ENCODE data around the gene CFAP77. TPM values are rescaled to one million over a fixed set of nuclear protein-coding genes. Genes with fewer than 3 reads are reported as not detected.

The CFAP77 gene
- polyA plus RNA-seq, 1 of the 3 experiments (the other 2 are of a cell fraction): 1.1 TPM

- DNase-seq: no peak
- no peaks in the 10 kb centered on the region for H4K20me1 ChIP-seq (ENCODE audit: insufficient read depth)
- H3K4me3 ChIP-seq (ENCODE audit: low read depth in 2 of 2, low read length in 1 of 2): no peak overlapping the region
- H3K9me3 ChIP-seq: no peaks in the 10 kb centered on the region
- ChIA-PET CTCF (interaction anchor here (0.8 to 2.6 kb wide), 10 partner anchors 9 to 229 kb away, joined by 3 to 16 read pairs (median 3); no protein-coding TSS in a partner anchor), POLR2A (no interaction called here)
- no peak overlapping the region for H3K9ac ChIP-seq
- TF ChIP-seq NRF1 (IDR thresholded peaks at IDR 0.05; ENCODE audit: low read depth, low read length) (no peak), FOSL2 (IDR thresholded peaks at IDR 0.05; ENCODE audit: borderline replicate concordance, low read depth) (no peak), USF2 (IDR thresholded peaks at IDR 0.05; ENCODE audit: borderline replicate concordance, low read depth, low read length) (no peak), MXI1 (IDR thresholded peaks at IDR 0.05; ENCODE audit: low read depth, low read length) (no peak), FOXM1 (IDR thresholded peaks at IDR 0.05; ENCODE audit: low read depth) (no peak), CHD2 (IDR thresholded peaks at IDR 0.05; ENCODE audit: low read length, partially characterized antibody) (no peak), YY1 (IDR thresholded peaks at IDR 0.05; ENCODE audit: low read depth) (no peak), ZBTB33 (IDR thresholded peaks at IDR 0.05; ENCODE audit: borderline replicate concordance, low read depth) (no peak), NFIC (IDR thresholded peaks at IDR 0.05; ENCODE audit: borderline replicate concordance) (no peak), SMC3 (IDR thresholded peaks at IDR 0.05; ENCODE audit: low read depth, low read length) (no peak), REST (IDR thresholded peaks at IDR 0.05; ENCODE audit: low read depth, low read length) (no peak)
- H3K27ac ChIP-seq (ENCODE audit: low read depth in 2 of 2, low read length in 1 of 2): no peak overlapping the region
- no peaks in the 10 kb centered on the region for H3K9me2 ChIP-seq
- peaks cover 0 to 17% of the 10 kb centered on the region in 2 experiments; a peak in 1 of 4 replicates for H3K4me1 ChIP-seq (ENCODE audit: control insufficient read depth in 1 of 2, insufficient read depth in 2 of 2, low read depth in 1 of 2, low read length in 1 of 2)
- H3F3A ChIP-seq (replicated peaks; ENCODE audit: insufficient read depth): no peaks in the 10 kb centered on the region
- no peak overlapping the region for H3K4me2 ChIP-seq
- no peaks in the 10 kb centered on the region for H3K36me3 ChIP-seq (replicated peaks in 1 of 2; ENCODE audit: control insufficient read depth in 1 of 2, insufficient read depth in 2 of 2, low read length in 1 of 2)
- H3K27me3 ChIP-seq (ENCODE audit: insufficient read depth): no peaks in the 10 kb centered on the region
- WGBS (ENCODE audit: low lambda C conversion rate): 83% methylated on average over 11 of the region's 16 CpGs
- H2AFZ ChIP-seq (ENCODE audit: low read depth): no peak overlapping the region
- no peaks in the 10 kb centered on the region for H3K79me2 ChIP-seq (ENCODE audit: insufficient read depth)
Measured at GRCh38 chr9:132497731-132498130, 87.7 kb downstream of the CFAP77 start.
